IPS DF 19.7 (cell line): ENCODE results near the gene MALL.
"Not testable (repeated sequence)": the region's sequence is repeated elsewhere in the genome, so short reads cannot be mapped to it uniquely, and the experiment has no call there.

Experiments used
- DNase-seq: peaks from one replicate; pipeline ENCODE4 v3.0.0-alpha.2; 2013; ENCODE audit warnings: low read depth, low spot score

Gene MALL

GRCh38 chr2:110099038-110099425 is 16.6 kb downstream of the MALL start:
- DNase-seq, result no peak

GRCh38 chr2:110097506-110098220 is 18.0 kb downstream of the MALL start:
- DNase-seq, result no peak

GRCh38 chr2:110095994-110096633 is 19.5 kb downstream of the MALL start:
- no peak for DNase-seq

GRCh38 chr2:110094884-110095534 is 20.6 kb downstream of the MALL start:
- DNase-seq, result not testable (repeated sequence)

- DNase-seq, result not testable (repeated sequence)
These were observed 21.7 kb downstream of the MALL start for GRCh38 chr2:110093924-110094323.

- DNase-seq, result not testable (repeated sequence)
These were observed 25.5 kb downstream of the MALL start for GRCh38 chr2:110090164-110090563.

- DNase-seq, result not testable (repeated sequence)
These were observed 31.9 kb downstream of the MALL start for GRCh38 chr2:110083757-110084156.

GRCh38 chr2:110083162-110083561 is 32.5 kb downstream of the MALL start:
- not testable (repeated sequence) for DNase-seq

- DNase-seq, result not testable (repeated sequence)
These were observed 37.5 kb downstream of the MALL start for GRCh38 chr2:110078104-110078503.

- DNase-seq, result not testable (repeated sequence)
These were observed 39.7 kb downstream of the MALL start for GRCh38 chr2:110075896-110076295.

- not testable (repeated sequence) for DNase-seq
These were observed 45.8 kb downstream of the MALL start for GRCh38 chr2:110069869-110070268.

GRCh38 chr2:110068153-110068552 is 47.5 kb downstream of the MALL start:
- not testable (repeated sequence) for DNase-seq

GRCh38 chr2:110062332-110062731 is 53.3 kb downstream of the MALL start:
- not testable (repeated sequence) for DNase-seq

GRCh38 chr2:110060550-110060949 is 55.1 kb downstream of the MALL start:
- DNase-seq, result not testable (repeated sequence)

- not testable (repeated sequence) for DNase-seq
These were observed 55.8 kb downstream of the MALL start for GRCh38 chr2:110059694-110060358.

GRCh38 chr2:110059009-110059693 is 56.5 kb downstream of the MALL start:
- DNase-seq, result not testable (repeated sequence)

- DNase-seq, result not testable (repeated sequence)
These were observed 57.6 kb downstream of the MALL start for GRCh38 chr2:110058034-110058433.

- DNase-seq, result not testable (repeated sequence)
These were observed 59.7 kb downstream of the MALL start for GRCh38 chr2:110055819-110056408.

- DNase-seq, result not testable (repeated sequence)
These were observed 60.9 kb downstream of the MALL start for GRCh38 chr2:110054521-110055407.

- not testable (repeated sequence) for DNase-seq
These were observed 61.9 kb downstream of the MALL start for GRCh38 chr2:110053688-110054087.
